GM18508 (cell line): ENCODE data around the gene CAPN11.

Source experiments
- ATAC-seq: cut with Tn5 transposase; IDR thresholded peaks from one replicate; pipeline ENCODE4 v1.9.1; 2021; ENCODE audit warnings: moderate number of reproducible peaks; ENCODE audit not compliant: insufficient read depth, unreplicated experiment

Gene CAPN11

DNA sequence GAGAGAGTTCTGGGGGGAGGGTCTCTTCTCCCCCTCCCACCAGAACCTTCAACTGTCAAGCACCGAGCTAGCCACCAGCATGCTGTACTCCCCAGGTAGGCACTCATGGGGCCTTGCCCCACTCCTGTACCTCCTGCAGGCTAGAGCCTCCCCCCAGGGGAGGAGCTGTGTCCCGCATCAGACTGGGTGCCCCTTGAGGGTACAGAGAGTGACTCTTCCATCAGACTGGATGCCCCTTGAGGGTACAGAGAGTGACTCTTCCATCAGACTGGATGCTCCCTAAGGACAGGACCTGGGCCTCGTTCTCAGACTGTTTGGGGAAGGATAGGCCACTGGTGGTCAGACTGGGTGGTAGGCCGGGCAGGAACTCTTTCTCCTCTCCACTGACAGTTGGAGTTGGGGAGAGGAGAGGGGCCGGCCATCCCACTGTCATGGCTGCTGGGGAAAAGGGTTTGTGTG is at the start of gene CAPN11:
Gene CAPN11, plus strand, starts transcription at position 51 of the 459 bp plus-strand sequence. Its CDS starts 29 bp downstream, at position 80.
- ATAC-seq: no peak

GRCh38 chr6:44109212-44109611 is 49.4 kb upstream of the CAPN11 start:
- no peak for ATAC-seq

GRCh38 chr6:44110005-44110676 is 48.5 kb upstream of the CAPN11 start:
- ATAC-seq: no peak

DNA sequence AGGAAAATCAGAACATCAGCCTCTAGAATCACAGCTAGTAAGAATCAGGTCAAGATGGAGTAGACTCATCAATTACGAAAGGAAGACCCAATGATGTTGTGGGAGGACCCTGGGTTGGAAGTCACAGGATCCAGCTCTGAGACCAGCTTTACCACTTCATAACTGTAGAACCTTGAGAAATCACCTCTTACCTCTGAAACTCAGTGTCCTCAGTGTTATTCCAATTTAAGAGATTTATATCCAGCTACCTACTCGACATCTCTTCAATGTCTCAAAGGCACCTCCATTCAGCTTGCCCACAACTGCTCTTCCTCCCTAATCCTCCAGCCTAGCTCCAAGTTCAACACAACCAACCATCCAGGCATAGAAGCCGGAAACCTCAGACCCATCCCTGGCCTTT is 47.7 kb upstream of the CAPN11 start:
- no peak for ATAC-seq

DNA sequence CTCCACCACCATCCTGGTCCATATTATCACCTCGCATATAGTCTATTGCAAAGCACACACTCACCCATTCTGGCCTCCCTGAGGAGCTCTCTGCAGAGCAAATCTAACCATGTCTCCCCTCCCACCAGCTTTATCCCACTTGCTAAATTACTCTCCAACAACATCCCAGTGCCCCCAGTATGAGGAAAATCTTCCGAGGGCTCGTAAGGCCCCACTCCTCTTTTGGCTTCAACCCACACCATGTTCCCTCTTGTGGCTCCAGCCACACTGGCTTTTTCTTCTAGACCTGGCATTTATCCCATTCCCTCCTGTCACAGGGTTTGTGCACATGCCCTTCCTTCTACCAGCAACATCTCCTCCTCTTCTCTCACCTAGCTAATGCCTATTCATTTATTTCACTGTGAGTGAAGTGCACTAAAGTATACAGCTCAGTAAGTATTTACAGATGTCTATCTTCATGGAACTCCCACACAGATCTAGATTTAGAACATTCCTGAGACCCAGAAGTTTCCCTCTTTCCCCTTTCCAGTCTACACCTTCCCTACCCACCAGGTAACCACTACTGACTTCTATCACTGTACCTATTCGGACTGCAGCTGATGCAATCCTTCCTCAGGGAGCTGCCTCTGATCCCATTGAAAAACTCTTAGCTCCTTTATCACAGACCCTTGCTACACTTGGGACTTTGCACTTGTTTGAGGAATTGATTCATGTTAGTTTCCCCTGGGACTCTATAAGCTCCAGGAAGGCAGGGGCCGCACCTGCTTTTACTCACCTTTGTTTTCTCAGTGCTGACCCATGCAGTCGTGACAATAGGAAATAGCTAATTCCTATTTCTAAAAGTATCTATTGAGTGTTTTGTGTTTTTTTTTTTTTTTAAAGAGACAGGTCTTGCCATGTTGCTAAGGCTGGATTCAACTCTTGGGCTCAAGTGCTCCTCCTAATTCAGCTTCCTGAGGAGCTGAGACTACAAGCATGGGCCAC is 46.9 kb upstream of the CAPN11 start:
- no peak for ATAC-seq

DNA sequence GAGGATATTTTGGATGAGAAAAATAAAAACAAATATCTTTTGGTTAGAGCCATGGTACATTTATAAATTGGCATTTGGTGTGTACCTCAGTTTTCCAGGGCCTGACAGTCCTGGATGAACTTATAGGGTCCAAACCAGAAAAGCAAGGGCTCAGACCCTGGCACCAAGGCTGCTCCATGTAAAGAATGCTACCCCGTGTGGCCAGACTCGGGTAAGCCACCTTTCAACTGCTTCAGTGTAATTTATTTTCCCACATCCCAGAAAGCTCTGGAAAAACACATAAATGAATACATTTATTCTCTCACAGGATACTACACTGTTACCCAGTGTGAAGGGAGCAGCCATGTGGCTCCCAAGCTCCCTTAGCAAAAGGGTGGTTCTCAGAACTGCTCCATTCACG is 45.2 kb upstream of the CAPN11 start:
- ATAC-seq: no peak

- no peak for ATAC-seq
These were observed 42.8 kb upstream of the CAPN11 start for GRCh38 chr6:44115866-44116265.

- no peak for ATAC-seq
These were observed 41.8 kb upstream of the CAPN11 start for GRCh38 chr6:44116641-44117382.

DNA sequence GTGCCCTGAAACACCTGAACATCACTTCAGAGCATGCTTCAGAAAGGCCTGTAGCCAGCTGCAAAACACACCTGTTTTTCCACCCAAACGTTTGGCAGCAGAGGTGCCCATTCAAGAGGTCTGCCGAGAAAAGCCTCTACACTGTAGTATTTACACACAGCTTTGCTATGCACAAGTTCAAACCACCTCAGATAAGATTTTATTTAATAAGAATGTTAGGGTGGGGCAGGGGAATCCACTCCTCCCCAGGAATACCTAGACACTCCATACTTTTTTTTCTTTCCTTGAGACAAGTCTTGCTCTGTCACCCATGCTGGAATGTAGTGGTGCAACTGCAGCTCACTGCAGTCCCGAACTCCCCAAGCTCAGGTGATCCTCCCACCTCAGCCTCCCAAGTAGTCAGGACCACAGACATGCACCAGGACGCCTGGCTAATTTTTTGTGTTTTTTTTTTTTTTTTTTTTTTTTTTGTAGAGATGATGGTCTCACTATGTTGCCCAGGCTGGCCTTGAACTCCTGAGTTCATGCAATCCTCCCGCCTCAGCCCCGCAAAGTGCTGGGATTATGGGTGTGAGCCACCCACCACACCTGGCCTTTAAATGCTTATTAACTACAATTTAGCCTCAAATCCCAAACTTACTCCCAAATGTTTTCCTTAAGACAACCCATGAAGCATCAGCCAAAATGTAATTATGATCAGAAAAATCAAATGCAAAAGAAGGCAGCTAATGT is 41.1 kb upstream of the CAPN11 start:
- ATAC-seq: no peak

DNA sequence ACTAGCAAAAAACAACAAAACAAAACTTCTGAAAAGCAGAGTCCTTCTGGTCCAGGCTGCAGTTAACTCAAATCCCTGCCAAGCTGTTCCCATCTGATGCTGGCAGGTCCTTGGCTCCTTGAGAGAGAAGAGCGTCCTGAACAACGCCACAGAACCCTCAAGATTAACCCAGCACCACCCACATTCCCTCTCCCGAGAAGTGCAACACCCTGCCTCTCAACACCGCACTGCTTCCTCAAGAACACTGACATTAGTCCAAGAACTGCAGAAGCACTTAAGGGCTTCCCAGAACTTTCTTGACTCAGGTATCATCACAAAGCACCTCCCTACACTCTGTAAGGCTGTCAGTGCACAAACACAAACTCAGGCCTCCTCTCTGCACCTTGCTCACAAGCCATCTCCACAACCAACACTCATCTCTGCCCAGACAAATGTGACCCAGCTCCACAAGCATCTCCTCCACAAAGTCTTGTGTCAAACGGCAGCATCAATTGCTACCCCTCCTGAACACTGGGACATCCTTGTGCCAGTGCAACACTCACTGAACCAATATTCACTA is 38.8 kb upstream of the CAPN11 start:
- ATAC-seq: no peak

GRCh38 chr6:44120692-44121443 is 37.8 kb upstream of the CAPN11 start:
- ATAC-seq: no peak

DNA sequence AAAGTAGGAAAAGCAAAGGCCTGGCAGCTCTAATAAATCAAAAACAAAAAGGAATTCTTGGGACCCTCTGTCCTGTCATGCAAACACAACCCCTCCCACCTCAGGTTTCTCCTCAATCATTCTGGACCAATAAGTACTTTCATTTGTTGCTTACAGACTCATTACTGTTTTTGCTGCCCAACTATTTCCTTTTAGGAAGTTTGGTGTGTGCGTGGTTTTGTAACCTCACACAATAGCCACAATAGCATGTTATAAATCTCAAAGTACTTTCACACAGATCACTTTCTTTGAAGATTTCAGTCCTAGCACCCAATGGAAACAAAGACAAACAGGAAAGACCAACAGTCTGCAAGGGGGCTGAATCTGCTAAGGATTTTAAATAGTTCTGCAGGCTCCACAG is 35.8 kb upstream of the CAPN11 start:
- no peak for ATAC-seq

DNA sequence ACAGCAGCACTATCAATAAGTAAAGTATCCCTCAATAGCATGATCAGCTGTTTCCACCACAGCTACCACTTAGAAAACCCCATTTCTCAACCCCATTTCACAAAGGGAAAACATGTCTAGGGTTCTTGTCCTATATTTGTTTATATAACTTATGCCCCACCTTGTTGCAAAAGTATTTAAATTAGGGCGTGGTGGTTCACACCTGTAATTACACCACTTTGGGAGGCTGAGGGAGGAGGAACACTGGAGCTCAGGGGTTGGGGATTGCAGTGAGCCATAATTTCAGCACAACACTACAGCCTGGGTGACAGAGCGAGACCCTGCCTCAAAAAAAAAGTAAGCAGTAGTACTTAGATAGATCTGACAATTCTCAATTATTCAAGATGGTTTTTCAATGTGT is 35.1 kb upstream of the CAPN11 start:
- ATAC-seq: no peak

GRCh38 chr6:44126320-44127149 is 32.1 kb upstream of the CAPN11 start:
- ATAC-seq: peak; percentile 41

- no peak for ATAC-seq
These were observed 31.2 kb upstream of the CAPN11 start, which contains the start of the genes MRPL14 and TMEM63B for GRCh38 chr6:44127186-44128019. Gene MRPL14, minus strand, starts transcription at chr6:44127452. Its CDS starts 10,841 bp downstream, at chr6:44116611. Gene TMEM63B, plus strand, starts transcription at chr6:44127554. Its CDS starts 7,031 bp downstream, at chr6:44134585.

- ATAC-seq: no peak
These were observed 30.4 kb upstream of the CAPN11 start for GRCh38 chr6:44128020-44128917.
